HG02885 (cell line): Measurements from ENCODE around the gene PFAS.
"Not testable (repeated sequence)": the region's sequence is repeated elsewhere in the genome, so short reads cannot be mapped to it uniquely, and the experiment has no call there.

Source experiments
- ATAC-seq: cut with Tn5 transposase; IDR thresholded peaks from one replicate; pipeline ENCODE4 v1.9.1; 2021; ENCODE audit warnings: mild to moderate bottlenecking; ENCODE audit not compliant: unreplicated experiment, poor library complexity

The PFAS gene

GRCh38 chr17:8226536-8227237 is 22.4 kb upstream of the PFAS start:
- ATAC-seq: no peak

GRCh38 chr17:8227238-8227581 is 21.9 kb upstream of the PFAS start:
- no peak for ATAC-seq

GRCh38 chr17:8231701-8232100 is 17.4 kb upstream of the PFAS start:
- no peak for ATAC-seq

- ATAC-seq: no peak
Measured at GRCh38 chr17:8234361-8235270, 14.5 kb upstream of the PFAS start.

GRCh38 chr17:8235676-8236075 is 13.4 kb upstream of the PFAS start:
- no peak for ATAC-seq

- no peak for ATAC-seq
Measured at GRCh38 chr17:8237175-8237574, 11.9 kb upstream of the PFAS start.

GRCh38 chr17:8237886-8238285 is 11.2 kb upstream of the PFAS start:
- no peak for ATAC-seq

GRCh38 chr17:8243827-8244226 is 5.3 kb upstream of the PFAS start:
- ATAC-seq: no peak

GRCh38 chr17:8244768-8245167 is 4.3 kb upstream of the PFAS start:
- no peak for ATAC-seq

- ATAC-seq: no peak
Measured at GRCh38 chr17:8249621-8250500, 772 bp downstream of the PFAS start.

GRCh38 chr17:8251411-8251810 is 2.3 kb downstream of the PFAS start:
- not testable (repeated sequence) for ATAC-seq

- no peak for ATAC-seq
Measured at GRCh38 chr17:8253801-8254200, 4.7 kb downstream of the PFAS start.

- ATAC-seq: no peak
Measured at GRCh38 chr17:8254881-8255280, 5.8 kb downstream of the PFAS start.

- no peak for ATAC-seq
Measured at GRCh38 chr17:8255499-8255898, 6.4 kb downstream of the PFAS start.

- ATAC-seq: no peak
Measured at GRCh38 chr17:8256291-8256690, 7.2 kb downstream of the PFAS start.

- ATAC-seq: no peak
Measured at GRCh38 chr17:8256691-8257090, 7.6 kb downstream of the PFAS start.

- no peak for ATAC-seq
Measured at GRCh38 chr17:8257801-8258200, 8.7 kb downstream of the PFAS start.

GRCh38 chr17:8264320-8264719 is 15.2 kb downstream of the PFAS start:
- ATAC-seq: no peak

GRCh38 chr17:8264836-8265542 is 15.9 kb downstream of the PFAS start:
- ATAC-seq: no peak
